ENCODE measurements around the gene SCN8A.
"Not testable (repeated sequence)": the region's sequence is repeated elsewhere in the genome, so short reads cannot be mapped to it uniquely, and the experiment has no call there.

Gene SCN8A

DNA sequence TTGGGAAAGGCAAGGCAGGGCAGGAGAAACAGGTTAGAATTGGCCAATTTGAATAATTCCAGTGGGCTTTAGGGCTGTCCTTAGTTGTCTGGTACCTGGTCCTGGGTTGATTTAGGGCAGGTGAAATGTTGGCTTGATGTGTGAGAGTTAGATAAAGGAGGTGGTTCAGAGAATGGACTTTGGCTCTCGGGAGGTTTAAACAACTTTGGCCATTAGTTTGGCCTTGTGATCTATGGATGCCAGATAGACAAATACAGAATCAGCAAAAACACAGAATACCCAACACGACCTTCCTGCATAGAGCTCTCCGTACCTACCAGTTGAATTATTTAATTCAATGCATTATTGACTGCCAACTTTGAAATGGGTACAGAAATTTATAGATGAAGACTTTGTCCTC lies 35.1 kb downstream of the SCN8A start:
- DNase-seq: no peak

DNA sequence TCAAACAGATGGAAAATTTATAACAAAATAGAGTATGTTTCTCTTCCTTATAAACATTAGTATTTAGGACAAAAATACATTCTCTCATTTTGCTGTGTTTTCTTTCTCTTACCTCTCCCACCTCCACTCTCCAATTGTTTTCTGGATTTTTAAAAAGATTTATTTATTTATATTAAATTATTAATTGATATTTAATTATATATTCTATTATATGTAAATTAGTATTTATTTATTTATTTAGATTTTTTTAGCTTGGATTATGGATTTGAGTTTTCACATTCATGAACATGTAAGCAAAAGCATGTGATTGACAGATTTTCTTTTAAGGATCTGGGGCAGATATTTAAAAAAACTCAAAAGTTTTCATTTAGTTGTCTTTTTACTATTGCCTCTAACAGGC lies 35.6 kb downstream of the SCN8A start:
- DNase-seq: no peak

DNA sequence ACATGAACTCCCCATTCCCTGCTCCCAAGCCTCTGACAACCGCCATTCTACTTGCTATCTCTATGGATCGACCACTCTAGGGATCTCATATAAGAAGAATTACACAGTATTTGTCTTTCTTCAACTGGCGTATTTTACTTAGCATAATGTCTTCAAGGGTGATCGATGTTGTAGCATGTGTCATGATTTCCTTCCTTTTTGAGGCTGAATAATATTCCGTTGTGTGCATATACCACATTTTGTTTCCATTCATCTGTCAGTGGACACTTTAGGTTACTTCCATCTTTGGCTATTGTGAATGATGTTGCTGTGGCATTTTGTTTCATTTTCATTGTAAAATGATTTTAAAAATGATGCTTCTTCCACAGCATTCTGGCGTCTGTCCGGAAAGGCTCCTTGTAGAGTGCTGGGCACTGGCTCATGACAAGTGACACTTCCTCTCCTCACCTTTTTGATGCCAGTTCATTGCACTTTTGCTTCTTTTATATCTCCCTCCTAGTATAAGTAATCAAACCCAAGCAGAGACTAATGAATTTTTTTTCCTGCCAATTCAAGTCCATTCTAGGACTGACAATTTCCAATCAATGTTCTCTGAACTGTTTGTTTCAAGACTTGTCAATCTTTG lies 39.3 kb downstream of the SCN8A start:
- DNase-seq: no peak

DNA sequence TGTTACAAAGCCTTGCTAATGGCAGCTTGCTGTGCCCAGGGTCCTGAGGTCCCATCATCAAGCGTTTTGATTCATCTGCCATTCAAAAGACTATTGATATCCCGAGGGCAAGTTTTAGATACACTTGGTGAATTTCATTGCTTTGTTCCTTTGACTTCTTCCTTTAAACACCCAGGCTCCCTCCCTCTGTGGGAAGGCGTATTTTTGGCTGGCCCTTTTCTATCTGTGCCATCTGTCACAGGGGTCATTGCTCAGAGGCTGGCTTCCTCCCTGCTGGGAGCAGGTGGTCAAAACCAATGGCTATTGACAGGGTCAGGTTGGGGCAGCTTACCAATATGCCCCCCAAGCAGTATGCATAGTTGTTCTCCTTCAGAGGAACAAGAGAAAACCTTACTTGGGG lies 40.0 kb downstream of the SCN8A start:
- no peak for DNase-seq

DNA sequence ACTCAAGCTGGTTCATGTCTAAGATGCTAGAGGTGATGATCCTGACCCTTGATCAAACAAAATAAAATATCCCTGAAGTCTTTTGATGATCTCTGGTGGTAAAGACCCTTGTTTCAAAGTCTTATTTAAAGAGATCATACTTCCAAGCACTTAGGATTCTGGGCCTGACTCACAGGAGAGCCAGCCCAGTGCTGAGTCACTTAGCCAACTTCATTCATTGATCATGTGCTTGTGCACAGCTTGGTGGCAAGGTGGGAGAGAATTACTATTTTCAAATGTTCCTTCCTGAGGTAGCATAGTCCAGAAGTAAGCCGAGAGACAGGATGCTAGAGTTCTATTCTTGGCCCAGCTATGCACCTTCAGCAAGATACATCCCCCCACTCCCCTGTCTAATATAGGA lies 40.6 kb downstream of the SCN8A start:
- no peak for DNase-seq

DNA sequence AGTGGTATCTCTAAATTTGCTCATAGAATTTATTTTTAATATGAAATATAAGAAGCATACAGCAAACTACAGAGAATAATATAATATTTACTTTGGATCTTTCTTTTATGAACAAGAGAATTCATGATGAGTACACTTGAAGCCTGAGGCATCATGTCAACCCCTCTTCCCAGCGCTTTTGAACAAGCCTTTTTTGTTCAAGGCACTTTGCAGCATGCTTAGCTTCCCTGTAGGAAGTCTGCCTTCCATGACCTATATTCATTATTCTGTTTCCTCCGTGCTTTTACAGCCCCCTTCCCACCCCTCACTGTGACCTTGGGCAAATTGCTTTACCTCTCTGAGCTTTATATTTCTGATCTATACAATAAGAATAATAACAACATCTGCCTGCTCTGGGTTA lies 41.6 kb downstream of the SCN8A start:
- peak; percentile 56 for DNase-seq

DNA sequence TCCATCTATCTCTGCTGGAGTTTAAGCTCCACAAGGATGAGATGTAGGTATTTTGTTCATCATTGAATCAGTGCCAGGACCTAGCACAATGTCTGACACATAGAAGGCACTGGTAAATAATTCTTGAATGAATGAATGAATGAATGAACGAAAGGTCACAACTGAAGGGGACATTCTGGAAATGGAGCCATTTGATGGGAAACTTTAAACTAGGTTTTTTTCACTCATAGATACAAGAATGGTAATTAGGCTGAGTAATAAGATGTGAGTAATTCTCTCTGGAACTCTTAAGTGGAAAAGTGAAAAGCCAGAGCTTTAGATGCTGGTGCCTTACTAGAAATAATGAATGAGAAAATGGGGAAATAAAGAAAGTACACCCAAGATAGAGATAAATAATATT lies 44.3 kb downstream of the SCN8A start:
- DNase-seq: no peak

DNA sequence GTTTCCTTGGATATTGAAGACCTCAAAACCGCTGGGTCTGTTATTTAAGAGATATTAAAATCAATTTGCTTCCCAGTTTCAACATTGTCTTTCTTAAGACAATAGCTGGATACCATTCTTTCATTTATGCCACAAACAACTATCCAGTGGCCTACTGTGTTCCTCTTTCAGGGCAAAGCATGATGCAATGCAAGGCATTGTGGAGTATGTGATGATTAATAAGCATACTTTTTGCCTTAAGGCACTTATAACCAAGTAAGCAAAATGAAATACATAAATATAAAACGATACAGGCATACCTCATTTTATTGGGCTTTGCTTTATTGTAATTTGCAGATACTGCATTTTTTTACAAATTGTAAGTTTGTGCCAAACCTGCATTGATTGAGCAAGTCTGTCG lies 45.5 kb downstream of the SCN8A start:
- DNase-seq: no peak

DNA sequence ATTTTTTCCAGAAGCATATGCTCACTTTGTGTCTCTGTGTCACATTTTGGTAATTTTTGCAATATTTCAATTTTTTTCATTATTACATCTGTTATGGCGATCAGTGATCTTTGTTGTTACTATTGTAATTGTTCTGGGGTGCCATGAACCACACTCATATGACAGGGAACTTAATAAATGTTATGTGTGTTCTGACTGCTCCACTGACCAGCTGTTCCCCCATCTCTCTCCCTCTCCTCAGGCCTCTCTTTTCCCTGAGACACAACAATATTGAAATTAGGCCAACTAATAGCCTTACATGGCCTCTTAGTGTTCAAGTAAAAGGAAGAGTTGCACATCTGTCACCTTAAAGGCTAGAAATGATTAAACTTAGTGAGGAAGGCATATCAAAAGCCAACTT lies 46.0 kb downstream of the SCN8A start:
- DNase-seq: no peak

DNA sequence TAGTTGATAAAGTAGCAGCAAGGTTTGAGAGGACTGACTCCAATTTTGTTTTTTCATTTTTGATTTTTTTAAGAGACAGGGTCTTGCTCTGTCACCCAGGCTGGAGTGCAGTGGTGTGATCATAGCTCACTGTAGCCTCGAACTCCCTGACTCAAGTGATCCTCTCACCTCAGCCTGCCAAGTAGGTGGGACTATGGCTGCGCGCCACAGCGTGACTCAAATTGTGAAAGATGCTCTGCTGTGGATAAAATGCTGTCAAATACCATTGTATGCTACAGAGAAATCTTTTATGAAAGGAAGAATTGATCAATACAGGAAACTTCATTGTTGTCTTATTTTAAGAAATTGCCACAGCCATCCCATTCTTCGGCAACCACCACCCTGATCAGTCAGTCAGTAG lies 48.3 kb downstream of the SCN8A start:
- DNase-seq: no peak

DNA sequence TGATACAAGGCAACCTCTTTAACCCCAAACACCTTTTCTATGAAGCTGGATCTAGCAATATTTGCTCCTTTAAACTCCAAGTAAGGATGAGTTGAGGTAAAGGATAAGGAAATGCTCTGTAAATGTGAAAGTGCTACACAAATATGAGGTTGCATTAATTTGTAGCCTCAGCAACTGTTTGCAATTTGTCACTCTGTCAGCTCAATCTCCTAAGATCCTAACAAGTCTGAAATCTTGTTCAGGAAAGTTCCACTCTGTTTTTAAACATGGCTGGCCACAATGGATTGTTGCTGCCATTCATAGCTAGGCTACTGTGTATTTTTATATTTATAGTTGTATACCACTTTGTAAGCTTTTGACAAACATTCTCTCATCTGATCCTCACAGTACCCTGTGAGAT lies 51.3 kb downstream of the SCN8A start:
- no peak for DNase-seq

DNA sequence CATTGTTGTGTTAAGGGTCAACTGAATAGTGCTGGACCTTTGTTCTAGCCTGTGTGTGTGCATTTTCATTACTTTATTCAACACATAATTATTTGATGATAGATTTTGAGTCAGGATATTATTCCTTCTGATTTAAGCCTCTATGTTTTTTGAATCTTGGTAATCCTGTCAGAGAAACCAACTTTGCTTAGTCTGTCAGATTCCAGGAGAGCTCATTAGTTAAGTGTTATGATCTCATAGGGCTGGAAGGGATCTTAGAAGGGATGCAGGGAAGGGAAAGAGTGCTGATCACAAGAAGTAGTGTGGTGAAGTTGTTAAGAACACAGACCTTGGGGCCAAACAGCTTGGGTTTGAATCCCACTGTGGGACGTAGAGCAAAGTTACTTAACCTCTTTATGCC lies 52.9 kb downstream of the SCN8A start:
- DNase-seq: no peak

DNA sequence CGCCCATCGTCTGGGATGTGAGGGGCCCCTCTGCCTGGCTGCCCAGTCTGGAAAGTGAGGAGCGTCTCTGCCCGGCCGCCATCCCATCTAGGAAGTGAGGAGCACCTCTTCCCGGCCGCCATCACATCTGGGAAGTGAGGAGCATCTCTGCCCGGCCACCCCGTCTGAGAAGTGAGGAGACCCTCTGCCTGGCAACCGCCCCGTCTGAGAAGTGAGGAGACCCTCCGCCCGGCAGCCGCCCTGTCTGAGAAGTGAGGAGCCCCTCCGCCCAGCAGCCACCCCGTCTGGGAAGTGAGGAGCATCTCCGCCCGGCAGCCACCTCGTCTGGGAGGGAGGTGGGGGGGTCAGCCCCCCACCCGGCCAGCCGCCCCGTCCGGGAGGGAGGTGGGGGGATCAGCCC lies 53.7 kb downstream of the SCN8A start:
- not testable (repeated sequence) for DNase-seq

DNA sequence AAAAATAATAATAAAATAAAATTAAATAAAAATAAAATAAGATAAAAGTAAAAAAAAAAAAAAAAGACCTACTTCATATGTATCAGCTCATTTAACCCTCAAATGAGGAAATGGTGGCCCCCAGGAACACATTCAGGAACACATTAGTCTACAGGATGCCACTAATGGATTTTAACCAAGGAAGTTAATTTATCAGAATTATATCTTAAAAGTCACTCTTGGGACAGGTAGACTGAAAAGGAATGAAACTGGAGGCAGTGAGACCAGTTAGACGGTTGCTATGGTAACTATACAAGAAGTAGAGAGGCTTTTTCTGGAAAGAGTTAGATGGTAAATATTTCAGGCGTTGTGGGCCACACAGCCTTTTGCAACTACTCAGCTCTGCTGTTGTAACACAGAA lies 54.9 kb downstream of the SCN8A start:
- DNase-seq: no peak

DNA sequence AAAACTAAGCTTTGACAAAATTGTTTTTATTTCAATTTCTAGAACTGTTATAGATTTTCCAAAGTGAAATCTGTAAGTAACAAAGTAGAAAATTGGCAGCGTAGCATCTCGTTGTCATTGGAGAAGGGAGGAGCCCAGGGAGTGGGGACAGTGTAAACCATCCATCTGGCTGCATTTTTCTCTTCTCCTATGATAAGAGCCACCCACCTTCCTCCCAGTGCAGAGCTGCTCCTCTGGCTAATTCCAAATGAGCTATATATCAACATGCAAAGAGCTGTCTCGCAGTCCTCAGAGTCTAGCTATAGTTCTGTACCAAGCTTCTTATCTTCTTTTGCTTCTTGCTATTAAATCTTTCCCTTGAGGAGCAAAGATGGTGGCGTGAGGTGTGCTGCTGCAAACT lies 56.6 kb downstream of the SCN8A start:
- DNase-seq: no peak

DNA sequence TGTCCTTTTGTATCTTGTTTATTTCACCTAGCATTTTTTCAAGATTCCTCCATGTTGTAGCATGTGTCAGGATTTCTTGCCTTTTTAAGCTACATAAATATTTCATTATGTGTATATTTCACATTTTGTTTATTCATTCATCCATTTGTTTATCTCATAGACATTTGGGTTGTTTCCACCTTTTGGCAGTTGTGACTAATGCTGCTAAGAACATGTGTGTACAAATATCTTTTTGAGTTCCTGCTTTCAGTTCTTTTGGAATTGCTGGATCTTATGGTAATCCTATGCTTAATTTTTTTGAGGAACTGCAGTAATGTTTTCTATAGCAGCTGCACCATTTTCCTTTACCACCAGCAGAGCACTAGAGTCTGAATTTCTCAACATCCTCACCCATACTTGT lies 62.4 kb downstream of the SCN8A start:
- DNase-seq: no peak

DNA sequence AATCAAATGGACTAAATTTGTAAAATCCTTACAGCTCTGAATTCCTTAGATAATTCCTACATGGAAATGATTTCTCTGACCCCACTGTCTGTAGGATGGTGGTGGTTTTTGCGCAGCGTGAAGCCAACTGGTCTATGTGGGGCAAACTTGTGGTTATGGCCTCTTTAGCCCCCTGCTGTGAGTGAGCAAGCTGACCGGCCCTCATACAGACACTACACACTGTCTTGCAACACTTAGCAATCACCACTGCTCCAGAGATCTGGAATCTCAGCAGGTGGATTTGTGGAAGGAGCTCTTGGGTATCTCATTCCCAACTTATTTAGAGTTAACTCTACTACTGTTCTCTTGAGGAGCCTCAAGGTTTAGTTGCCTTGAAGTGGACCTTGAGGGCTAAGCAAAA lies 70.2 kb downstream of the SCN8A start:
- no peak for DNase-seq

DNA sequence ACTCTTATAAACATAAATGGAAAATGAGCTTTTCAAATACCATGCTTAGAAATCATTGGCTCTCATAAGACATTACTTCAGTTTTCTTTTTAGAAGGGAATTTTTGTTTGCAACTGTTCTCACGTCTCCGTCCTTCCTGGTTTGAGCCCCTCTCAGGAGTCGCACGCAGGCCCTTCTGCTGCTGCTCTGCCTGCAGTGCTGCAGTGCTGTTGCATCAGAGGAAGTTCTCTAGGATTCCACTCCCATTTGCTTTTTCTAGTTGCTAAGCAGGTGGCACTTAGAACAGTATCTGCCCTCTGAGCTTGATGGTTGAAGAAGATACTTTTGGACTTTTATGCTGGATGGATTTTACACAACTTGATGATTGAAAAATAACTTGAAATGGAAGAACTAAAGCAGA lies 70.8 kb downstream of the SCN8A start:
- DNase-seq: no peak

DNA sequence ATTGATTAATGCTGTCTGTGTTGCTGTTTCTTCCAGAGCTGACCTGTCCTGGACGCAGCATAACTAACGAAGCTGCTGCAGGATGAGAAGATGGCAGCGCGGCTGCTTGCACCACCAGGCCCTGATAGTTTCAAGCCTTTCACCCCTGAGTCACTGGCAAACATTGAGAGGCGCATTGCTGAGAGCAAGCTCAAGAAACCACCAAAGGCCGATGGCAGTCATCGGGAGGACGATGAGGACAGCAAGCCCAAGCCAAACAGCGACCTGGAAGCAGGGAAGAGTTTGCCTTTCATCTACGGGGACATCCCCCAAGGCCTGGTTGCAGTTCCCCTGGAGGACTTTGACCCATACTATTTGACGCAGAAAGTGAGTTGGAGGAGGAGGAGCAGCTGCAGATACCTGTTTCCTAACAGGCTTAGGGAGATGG lies 71.7 kb downstream of the SCN8A start:
- no peak for DNase-seq

DNA sequence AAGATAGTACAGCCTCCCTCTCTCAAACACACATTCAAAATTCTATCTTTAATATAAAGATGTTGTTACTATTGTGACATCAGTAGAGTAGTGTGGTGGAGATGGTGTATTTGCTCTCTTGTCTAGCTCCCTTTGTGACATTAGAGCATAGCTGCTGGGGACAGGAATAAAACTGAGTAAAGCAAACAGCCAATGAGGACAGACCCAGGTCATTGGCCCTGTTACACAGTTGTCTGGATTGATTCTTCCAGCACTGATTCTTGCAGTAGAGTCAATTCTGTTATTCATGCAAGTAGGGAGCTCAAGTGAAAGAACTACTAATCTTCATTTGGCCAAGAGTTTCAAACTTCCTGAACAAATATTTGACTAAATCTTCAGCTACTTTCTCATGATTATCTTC lies 72.4 kb downstream of the SCN8A start:
- no peak for DNase-seq

DNA sequence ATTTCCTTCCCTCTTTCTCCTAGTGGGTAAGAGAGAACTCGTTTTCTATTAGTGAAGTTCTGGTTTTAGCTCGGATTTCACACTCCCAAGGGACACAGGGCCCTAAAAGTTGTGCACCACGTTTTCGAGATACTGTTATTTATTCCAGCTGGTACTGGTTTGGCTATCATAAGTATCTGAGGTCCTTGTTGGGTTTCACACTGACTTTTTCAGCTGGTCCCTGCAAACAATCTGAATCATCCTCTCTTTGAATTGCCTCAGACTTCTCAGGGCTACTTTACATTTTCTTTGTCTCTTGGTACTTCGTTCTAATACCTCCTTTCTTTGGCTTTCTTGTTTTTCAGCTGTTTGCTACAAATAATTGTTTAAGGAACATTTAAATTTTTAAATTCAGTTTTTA lies 75.7 kb downstream of the SCN8A start:
- no peak for DNase-seq

DNA sequence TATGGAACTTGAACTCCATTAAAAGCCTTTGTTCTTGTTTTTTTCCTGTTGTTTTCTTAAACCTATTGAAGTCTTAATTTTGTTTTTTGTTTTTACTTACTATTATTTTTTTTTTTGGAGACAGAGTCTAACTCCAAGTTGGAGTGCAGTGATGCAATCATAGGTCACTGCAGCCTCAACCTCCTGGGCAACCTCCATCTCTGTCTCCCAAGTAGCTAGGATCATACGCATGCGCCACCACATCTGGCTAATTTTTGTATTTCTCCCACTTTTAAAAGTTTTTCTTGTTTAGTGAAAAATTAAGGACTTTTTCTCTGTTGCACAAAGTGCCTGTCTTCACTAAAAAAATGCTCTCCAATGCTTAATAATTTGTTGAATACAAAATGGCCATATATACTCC lies 76.2 kb downstream of the SCN8A start:
- no peak for DNase-seq

DNA sequence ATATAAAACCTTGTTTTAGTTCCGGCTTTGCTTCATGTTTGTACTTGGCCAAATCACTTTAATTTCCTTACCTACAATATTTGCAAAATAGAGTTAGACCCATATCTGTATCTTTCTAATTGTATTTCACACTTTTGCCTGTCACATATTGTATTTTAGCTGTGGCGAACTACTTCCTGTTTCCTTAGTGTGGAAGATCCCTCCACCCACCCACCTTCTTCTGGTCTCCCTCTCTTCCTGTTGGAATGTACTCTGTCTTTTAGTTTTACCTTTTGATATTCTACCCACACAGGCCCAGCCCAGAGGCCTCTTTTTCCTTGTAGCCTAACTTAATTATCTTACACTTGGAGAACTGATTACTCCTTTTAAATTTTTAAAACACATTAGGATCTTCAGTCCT lies 78.2 kb downstream of the SCN8A start:
- DNase-seq: no peak

DNA sequence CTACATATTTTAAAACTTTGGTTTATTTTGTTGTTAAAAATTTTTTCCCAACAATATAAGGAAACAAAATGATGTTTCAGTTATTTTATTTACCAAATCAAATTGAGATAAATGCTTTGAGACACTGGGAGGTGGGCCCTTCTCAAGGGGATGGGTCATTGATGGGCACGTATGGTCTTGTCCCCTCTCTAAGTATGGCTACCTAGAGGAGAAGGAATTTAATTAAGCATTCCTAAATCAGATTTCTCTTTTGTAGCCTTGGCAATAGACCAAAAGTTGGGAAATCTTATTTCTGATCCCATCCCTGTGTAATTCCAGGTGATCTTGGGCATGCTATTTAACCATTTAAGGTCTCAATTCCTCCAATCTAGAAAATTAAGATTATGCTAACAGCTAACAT lies 79.0 kb downstream of the SCN8A start:
- no peak for DNase-seq

DNA sequence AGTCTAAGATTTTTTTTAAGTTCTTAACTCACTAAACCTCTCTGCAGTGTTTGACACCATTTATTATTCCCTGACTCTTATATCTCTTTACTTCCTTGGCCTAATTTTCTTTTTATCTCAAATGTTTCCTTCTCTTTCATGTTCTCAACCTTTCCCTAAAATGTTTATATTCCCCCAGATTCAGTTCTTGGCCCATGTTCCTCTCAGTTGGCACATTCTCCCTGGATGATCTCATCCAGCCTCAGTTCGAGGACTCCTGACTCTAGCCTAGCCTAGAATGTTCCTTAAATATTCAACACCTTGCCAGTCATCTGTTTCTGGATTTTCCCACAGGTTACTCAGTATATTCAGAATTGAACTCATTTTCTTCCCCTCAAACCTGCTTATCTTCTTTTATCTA lies 81.3 kb downstream of the SCN8A start:
- no peak for DNase-seq

Data from NCI-H2227 treated with DMSO at 0.1 percent for 48 hours (cell line).